Natural killer cell (primary cell): ENCODE results near the gene DLX4. TPM values are rescaled to one million over a fixed set of nuclear protein-coding genes. Genes with fewer than 3 reads are reported as not detected.

ENCODE experiments used
- ATAC-seq, 3 donors: fragments of 150-1000 bp in 2 of 3; fragments of 200-7000 bp in 1 of 3; cut with Tn5 transposase; 1 replicate in 1 of 3; 2 replicates in 2 of 3; pipeline ENCODE4 v1.10.0; 2021; ENCODE audit warnings: mild to moderate bottlenecking in 2 of 3, moderate library complexity in 2 of 3
- DNase-seq, 2 donors: peaks; one replicate each; pipeline versions ENCODE4 v3.0.0 to v3.0.0-alpha.2; 2013 to 2021; ENCODE audit warnings: mixed read lengths in 1 of 2
- H3K27ac ChIP-seq: one replicate; pipeline ENCODE4 v1.5.1; 2013; ENCODE audit warnings: mild to moderate bottlenecking, low read length
- H3K27me3 ChIP-seq: one replicate; pipeline ENCODE4 v1.6.1; 2013; ENCODE audit warnings: low read length; ENCODE audit not compliant: control insufficient read depth, insufficient read depth
- H3K36me3 ChIP-seq: one replicate; pipeline ENCODE4 v1.6.1; 2013; ENCODE audit warnings: low read length; ENCODE audit not compliant: control insufficient read depth, insufficient read depth
- H3K4me1 ChIP-seq: one replicate; pipeline ENCODE4 v1.6.1; 2013; ENCODE audit warnings: low read length; ENCODE audit not compliant: control insufficient read depth, insufficient read depth
- H3K4me3 ChIP-seq: one replicate; pipeline ENCODE4 v1.5.1; 2013; ENCODE audit warnings: low read length
- H3K9me3 ChIP-seq: one replicate; pipeline ENCODE4 v1.6.1; 2013; ENCODE audit warnings: low read length; ENCODE audit not compliant: control insufficient read depth, insufficient read depth
- H3K27ac Mint-ChIP-seq, 2 donors: one replicate each; pipeline ENCODE4 v1.8.0; 2022; ENCODE audit warnings: mild to moderate bottlenecking in 2 of 2, mixed read lengths in 2 of 2, moderate library complexity in 1 of 2
- H3K27me3 Mint-ChIP-seq, 2 donors: one replicate each; pipeline ENCODE4 v1.8.0; 2022; ENCODE audit warnings: low read depth in 2 of 2, mixed read lengths in 2 of 2
- H3K36me3 Mint-ChIP-seq: one replicate; pipeline ENCODE4 v1.8.0; 2022; ENCODE audit warnings: mixed read lengths
- H3K4me1 Mint-ChIP-seq, 2 donors: one replicate each; pipeline ENCODE4 v1.8.0; 2022; ENCODE audit warnings: mixed read lengths in 2 of 2
- H3K4me3 Mint-ChIP-seq: one replicate; pipeline ENCODE4 v1.8.0; 2022; ENCODE audit warnings: mild to moderate bottlenecking, moderate library complexity, mixed read lengths
- H3K9me3 Mint-ChIP-seq, 2 donors: one replicate each; pipeline ENCODE4 v1.8.0; 2022; ENCODE audit warnings: mixed read lengths in 2 of 2
- CTCF ChIP-seq: fragments of 200-600 bp; IDR thresholded peaks from one replicate; pipeline ENCODE4 v1.8.0; 2022; ENCODE audit warnings: antibody characterized with exemption
- WGBS: methylation state at CpG from one replicate; pipeline ENCODE4 v1.1.7; 2013; ENCODE audit warnings: missing lambda C conversion rate; ENCODE audit not compliant: insufficient coverage; 5-methylcytosine and 5-hydroxymethylcytosine counted together
- intact Hi-C: fragments of 100-400 bp; cut with micrococcal nuclease; formaldehyde crosslinking; loops from one replicate; pipeline ENCODE4 v1.14.2; 2022
- total RNA-seq, 4 donors: library from RNA; stranded (reverse); fragments of 120-200 nt in 1 of 4; gene quantifications; one replicate each; pipeline versions ENCODE4 v1.2.3 to v1.2.4, GENCODE V29; 2013 to 2022

The DLX4 gene
- total RNA-seq, 3 donors from 2014 or later (not counting 1 experiment from before 2014, with no cell fraction given): 0.35 to 1.1 TPM; not detected in 1

- ATAC-seq (no peak), DNase-seq (no peak)
- Histone ChIP-seq H3K36me3 (no peaks in the 10 kb centered on the region), H3K4me3 (no peak overlapping the region), H3K27me3 (no peaks in the 10 kb centered on the region), H3K4me1 (no peaks in the 10 kb centered on the region), H3K9me3 (no peaks in the 10 kb centered on the region), H3K27ac (no peak overlapping the region)
- H3K4me3 Mint-ChIP-seq: no peak overlapping the region
- H3K36me3 Mint-ChIP-seq: no peaks in the 10 kb centered on the region
- no peak overlapping the region for H3K27ac Mint-ChIP-seq
- 79% methylated on average over 13 of the region's 14 CpGs for WGBS
- no peak for TF ChIP-seq CTCF
- intact Hi-C loops: no loop called here
- H3K27me3 Mint-ChIP-seq: peaks cover 0 to 16% of the 10 kb centered on the region in 2 donors
- no peaks in the 10 kb centered on the region for H3K9me3 Mint-ChIP-seq
- no peaks in the 10 kb centered on the region for H3K4me1 Mint-ChIP-seq
Observed at GRCh38 chr17:49924116-49924515, 44.9 kb upstream of the DLX4 start.

- no peaks in the 10 kb centered on the region for H3K4me1 Mint-ChIP-seq
- no peaks in the 10 kb centered on the region for H3K36me3 Mint-ChIP-seq
- intact Hi-C loops: no loop called here
- WGBS: 78% methylated on average over 7 of the region's 7 CpGs
- H3K4me1 ChIP-seq: no peaks in the 10 kb centered on the region
- no peaks in the 10 kb centered on the region for H3K9me3 ChIP-seq
- TF ChIP-seq CTCF: no peak
- DNase-seq (no peak), ATAC-seq (no peak)
- no peak overlapping the region for H3K4me3 Mint-ChIP-seq
- no peak overlapping the region for H3K27ac Mint-ChIP-seq
- H3K36me3 ChIP-seq: no peaks in the 10 kb centered on the region
- peaks cover under 1 to 16% of the 10 kb centered on the region in 2 donors for H3K27me3 Mint-ChIP-seq
- H3K4me3 ChIP-seq: no peak overlapping the region
- no peaks in the 10 kb centered on the region for H3K9me3 Mint-ChIP-seq
- H3K27me3 ChIP-seq: no peaks in the 10 kb centered on the region
- no peak overlapping the region for H3K27ac ChIP-seq
Observed at GRCh38 chr17:49924589-49924988, 44.4 kb upstream of the DLX4 start.

GRCh38 chr17:49925921-49926320 is 43.1 kb upstream of the DLX4 start:
- Mint-ChIP-seq H3K36me3 (no peaks in the 10 kb centered on the region), H3K27me3 (peaks cover 10 to 16% of the 10 kb centered on the region in 2 donors), H3K9me3 (no peaks in the 10 kb centered on the region), H3K4me3 (no peak overlapping the region), H3K4me1 (no peaks in the 10 kb centered on the region), H3K27ac (no peak overlapping the region)
- Histone ChIP-seq H3K4me3 (no peak overlapping the region), H3K4me1 (no peaks in the 10 kb centered on the region), H3K9me3 (no peaks in the 10 kb centered on the region), H3K36me3 (no peaks in the 10 kb centered on the region), H3K27me3 (no peaks in the 10 kb centered on the region), H3K27ac (no peak overlapping the region)
- ATAC-seq: no peak
- WGBS: 93% methylated on average over 9 of the region's 9 CpGs
- no peak for TF ChIP-seq CTCF
- intact Hi-C loops: no loop called here
- no peak for DNase-seq

GRCh38 chr17:49926886-49927285 is 42.1 kb upstream of the DLX4 start:
- no peaks in the 10 kb centered on the region for H3K27me3 ChIP-seq
- Mint-ChIP-seq H3K27me3 (peaks cover 10 to 20% of the 10 kb centered on the region in 2 donors), H3K4me3 (no peak overlapping the region), H3K36me3 (no peaks in the 10 kb centered on the region), H3K27ac (no peak overlapping the region), H3K9me3 (no peaks in the 10 kb centered on the region), H3K4me1 (no peaks in the 10 kb centered on the region)
- intact Hi-C loops: no loop called here
- WGBS: 76% methylated on average over 13 of the region's 13 CpGs
- H3K4me1 ChIP-seq: no peaks in the 10 kb centered on the region
- no peak overlapping the region for H3K27ac ChIP-seq
- ATAC-seq (no peak), DNase-seq (no peak)
- no peaks in the 10 kb centered on the region for H3K36me3 ChIP-seq
- no peak overlapping the region for H3K4me3 ChIP-seq
- no peak for TF ChIP-seq CTCF
- H3K9me3 ChIP-seq: no peaks in the 10 kb centered on the region
